SK-N-MC (cell line): Measurements from ENCODE around the gene UBIAD1.

Source experiments
- EZH2 ChIP-seq: fragments of 200-600 bp; sonication (generic); IDR thresholded peaks from one replicate; pipeline ENCODE4 v1.6.1; 2017; ENCODE audit warnings: antibody characterized with exemption
- POLR2AphosphoS5 ChIP-seq: IDR thresholded peaks from 2 replicates; pipeline ENCODE4 v1.6.1; 2012; ENCODE audit warnings: mild to moderate bottlenecking, low read depth, low read length, borderline replicate concordance

DNA sequence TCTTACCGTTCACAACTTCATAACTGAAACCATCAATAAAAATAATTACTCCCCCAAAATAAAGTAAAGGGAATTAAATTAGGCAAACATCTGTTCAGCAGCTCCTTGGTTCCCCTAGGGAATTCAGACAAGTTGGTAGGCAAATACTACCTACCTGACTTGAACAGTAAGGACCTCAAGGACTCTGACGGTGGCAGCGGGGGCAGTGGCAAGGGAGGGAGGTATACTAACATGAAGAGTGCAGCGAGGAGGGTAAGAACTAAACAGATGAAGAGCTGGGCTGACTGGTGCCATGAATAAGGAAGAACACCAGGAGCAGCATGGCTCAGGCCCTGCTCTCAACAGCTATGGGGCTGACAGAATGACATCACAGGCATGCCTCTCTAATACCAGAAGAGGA lies 43.8 kb upstream of the UBIAD1 start:
- no peak for TF ChIP-seq POLR2AphosphoS5
- TF ChIP-seq EZH2: no peak
